Endothelial cell of umbilical vein (primary cell): ENCODE results near the gene MAP1LC3C. TPM values are rescaled to one million over a fixed set of nuclear protein-coding genes. Genes with fewer than 3 reads are reported as not detected.

Experiments used
- BruUV-seq: library from RNA; stranded (reverse); fragments of 400-500 nt; replicated peaks from 2 replicates; lab custom pipeline; 2021; lab: Mats Ljungman, UMichigan
- CTCF ChIA-PET: fragments of 300-600, 350-600 bp; sonication (Branson Sonifier 250); formaldehyde crosslinking; loops from one replicate; lab custom pipeline; 2021; ENCODE audit warnings: antibody characterized with exemption, inconsistent platforms; lab: Charles Lee
- POLR2A ChIA-PET: fragments of 300-600, 350-600 bp; sonication (Branson Sonifier 250); formaldehyde crosslinking; loops from one replicate; lab custom pipeline; 2021; ENCODE audit warnings: antibody characterized with exemption, inconsistent platforms; lab: Charles Lee
- DNase-seq: peaks from one replicate; pipeline ENCODE4 v3.0.0-alpha.2; 2011; ENCODE audit warnings: low read depth, low spot score
- FAIRE-seq: peaks from 2 replicates; lab custom pipeline; 2011; peaks lifted over from hg19 to GRCh38; lab: Jason Lieb, UNC
- H2AFZ ChIP-seq: 2 replicates; pipeline ENCODE4 v1.6.0; 2012; ENCODE audit warnings: low read depth, low read length, control low read depth, inconsistent platforms
- H3K27ac ChIP-seq: 2 replicates; pipeline ENCODE4 v1.5.1; 2011; ENCODE audit warnings: low read depth, mild to moderate bottlenecking, control low read depth, low read length, moderate library complexity; ENCODE audit not compliant: insufficient read depth
- H3K27me3 ChIP-seq, 2 experiments: 2 replicates each; pipeline versions ENCODE4 v1.6.0 to v1.6.1; 2011; ENCODE audit warnings: low read length in 2 of 2, mixed read lengths in 1 of 2; ENCODE audit not compliant: control insufficient read depth in 2 of 2, insufficient read depth in 2 of 2
- H3K36me3 ChIP-seq, 2 experiments: 2 replicates in 1 of 2; 3 replicates in 1 of 2; pipeline ENCODE4 v1.5.1; 2011; ENCODE audit warnings: low read length in 2 of 2, mild to moderate bottlenecking in 1 of 2, moderate library complexity in 1 of 2; ENCODE audit not compliant: control insufficient read depth in 2 of 2, insufficient read depth in 2 of 2; ENCODE audit errors: extremely low read depth in 1 of 2
- H3K4me1 ChIP-seq: 3 replicates; pipeline ENCODE4 v1.5.1; 2011; ENCODE audit warnings: mild to moderate bottlenecking, low read length; ENCODE audit not compliant: control insufficient read depth, insufficient read depth; ENCODE audit errors: extremely low read depth
- H3K4me2 ChIP-seq: 2 replicates; pipeline ENCODE4 v1.6.1; 2011; ENCODE audit warnings: low read length, control low read depth, mixed read lengths; ENCODE audit not compliant: insufficient read depth
- H3K4me3 ChIP-seq, 3 experiments: fragments of 200-600 bp in 1 of 3; sonication (generic), shearing (Covaris generic) in 1 of 3; replicated peaks in 1 of 3; 2 replicates each; pipeline ENCODE4 v1.5.1; 2011 to 2016; ENCODE audit warnings: control low read depth in 3 of 3, low read length in 3 of 3, mild to moderate bottlenecking in 2 of 3, inconsistent platforms in 1 of 3, low read depth in 1 of 3, moderate library complexity in 1 of 3; ENCODE audit not compliant: insufficient read depth in 1 of 3
- H3K79me2 ChIP-seq: 2 replicates; pipeline ENCODE4 v1.6.0; 2012; ENCODE audit warnings: low read length, inconsistent platforms; ENCODE audit not compliant: control insufficient read depth, insufficient read depth
- H3K9ac ChIP-seq: replicated peaks from 2 replicates; pipeline ENCODE3; 2011; ENCODE audit warnings: low read length, control low read depth; ENCODE audit not compliant: insufficient read depth; ENCODE audit errors: extremely low read depth
- H3K9me1 ChIP-seq: replicated peaks from 3 replicates; pipeline ENCODE4 v1.6.0; 2011; ENCODE audit warnings: mild to moderate bottlenecking, low read length; ENCODE audit not compliant: control insufficient read depth, insufficient read depth; ENCODE audit errors: extremely low read depth
- H3K9me3 ChIP-seq: replicated peaks from 2 replicates; pipeline ENCODE4 v1.5.1; 2012; ENCODE audit warnings: low read length, inconsistent platforms; ENCODE audit not compliant: control insufficient read depth, insufficient read depth
- H4K20me1 ChIP-seq: replicated peaks from 2 replicates; pipeline ENCODE3; 2011; ENCODE audit warnings: mild to moderate bottlenecking, low read length; ENCODE audit not compliant: control insufficient read depth, insufficient read depth; ENCODE audit errors: extremely low read depth
- CTCF ChIP-seq, 2 donors: IDR thresholded peaks; 1 replicate in 1 of 2; 2 replicates in 1 of 2; pipeline ENCODE4 v1.5.1; 2011; ENCODE audit warnings: low read length in 2 of 2, mild to moderate bottlenecking in 2 of 2, moderate library complexity in 2 of 2, control low read depth in 1 of 2, inconsistent platforms in 1 of 2, low read depth in 1 of 2; ENCODE audit not compliant: insufficient read depth in 1 of 2; ENCODE audit errors: extremely low read depth in 1 of 2
- EZH2 ChIP-seq: IDR thresholded peaks from 2 replicates; pipeline ENCODE4 v1.6.1; 2012; ENCODE audit warnings: borderline replicate concordance, low read depth, mild to moderate bottlenecking, moderate library complexity, low read length, inconsistent platforms; ENCODE audit not compliant: severe bottlenecking
- FOS ChIP-seq: IDR thresholded peaks from 2 replicates; pipeline ENCODE4 v1.6.1; 2011; ENCODE audit warnings: mild to moderate bottlenecking, low read length, moderate library complexity, borderline replicate concordance; ENCODE audit not compliant: insufficient read depth
- GATA2 ChIP-seq: IDR thresholded peaks from 2 replicates; pipeline ENCODE4 v1.7.0; 2011; ENCODE audit warnings: low read depth, mild to moderate bottlenecking, moderate library complexity, mixed read lengths, low read length; ENCODE audit not compliant: insufficient read length, insufficient read depth
- JUN ChIP-seq: IDR thresholded peaks from 2 replicates; pipeline ENCODE4 v1.6.1; 2011; ENCODE audit warnings: borderline replicate concordance, low read depth; ENCODE audit not compliant: insufficient read length, insufficient read depth
- MAX ChIP-seq: IDR thresholded peaks from 2 replicates; pipeline ENCODE4 v1.6.1; 2011; ENCODE audit not compliant: insufficient read depth, insufficient read length
- MYC ChIP-seq: IDR thresholded peaks from one replicate; pipeline ENCODE4 v1.6.1; 2011; ENCODE audit warnings: mild to moderate bottlenecking, low read depth, low read length
- POLR2A ChIP-seq: IDR thresholded peaks from 2 replicates; pipeline ENCODE4 v1.6.1; 2012; ENCODE audit warnings: low read depth, mild to moderate bottlenecking, control low read depth, low read length
- POLR2AphosphoS5 ChIP-seq: IDR thresholded peaks from 2 replicates; pipeline ENCODE4 v1.6.1; 2012; ENCODE audit warnings: low read depth, mild to moderate bottlenecking, control low read depth, low read length, moderate library complexity; ENCODE audit not compliant: insufficient read depth
- dilution Hi-C: fragments of 300-500 bp; cut with MboI; formaldehyde crosslinking; loops from one replicate; pipeline ENCODE4 v1.15.0; 2019; ENCODE audit warnings: low sequenced_read_pairs; ENCODE audit not compliant: extremely low pct_ligation_motif_present
- intact Hi-C: fragments of 100-400 bp; cut with micrococcal nuclease; formaldehyde crosslinking; loops from one replicate; pipeline ENCODE4 v1.10.0; 2022
- polyA plus RNA-seq, 4 experiments: library from polyadenylated mRNA; depleted of rRNA in 3 of 4; stranded (reverse) in 3 of 4; unstranded in 1 of 4; fragments of >200 nt; gene quantifications; 2 replicates each; pipeline versions ENCODE4 v1.2.1 to v1.2.3, GENCODE V29; 2011 to 2012; ENCODE audit warnings: missing spikeins in 1 of 4
- total RNA-seq: library from RNA; stranded (reverse); gene quantifications from 2 replicates; pipeline ENCODE4 v1.2.3, GENCODE V29; 2021

The MAP1LC3C gene
- total and polyA plus RNA-seq, 2 donors (not counting 3 experiments of a cell fraction or from before 2014, with no cell fraction given): not detected

GRCh38 chr1:242006976-242007375 is 8.1 kb upstream of the MAP1LC3C start:
- Histone ChIP-seq H3K9me3 (no peaks in the 10 kb centered on the region), H3K27me3 (no peaks in the 10 kb centered on the region), H2AFZ (no peak overlapping the region), H3K4me2 (no peak overlapping the region), H3K36me3 (no peaks in the 10 kb centered on the region), H4K20me1 (no peaks in the 10 kb centered on the region), H3K9me1 (no peaks in the 10 kb centered on the region), H3K27ac (no peak overlapping the region), H3K9ac (no peak overlapping the region), H3K4me3 (no peak overlapping the region), H3K4me1 (no peaks in the 10 kb centered on the region), H3K79me2 (no peaks in the 10 kb centered on the region)
- FAIRE-seq (no peak), DNase-seq (no peak)
- dilution Hi-C loops: no loop called here
- TF ChIP-seq MYC (no peak), MAX (no peak), GATA2 (no peak), EZH2 (no peak), POLR2A (no peak), JUN (no peak), CTCF (IDR thresholded peaks at IDR 0.05; ENCODE audit: extremely low read depth in 1 of 2, insufficient read depth in 1 of 2, low read depth in 1 of 2, low read length in 2 of 2) (no peak), FOS (no peak), POLR2AphosphoS5 (no peak)
- CTCF ChIA-PET: interaction anchor here (1.8 kb wide), 1 partner anchor 9 kb away, joined by 4 read pairs; the partner anchor contains the start of gene MAP1LC3C
- BruUV-seq: no TSS peak
- intact Hi-C loops: no loop called here
- POLR2A ChIA-PET: no interaction called here
